ENCODE data around the gene IFT122.

GRCh38 chr3:129462361-129462968 lies 22.4 kb downstream of the IFT122 start:
- TF ChIP-seq CTCF (IDR thresholded peaks at IDR 0.05) (no peak), POLR2A (IDR thresholded peaks at IDR 0.05) (no peak)

All from right lobe of liver (tissue), 4 donors.